HG02759 (cell line): ENCODE measurements around the gene KLC1.

Experiments
- ATAC-seq: cut with Tn5 transposase; IDR thresholded peaks from one replicate; pipeline ENCODE4 v1.9.1; 2021; ENCODE audit warnings: mild to moderate bottlenecking, moderate library complexity; ENCODE audit not compliant: unreplicated experiment

Gene KLC1

GRCh38 chr14:103656031-103656755 is 27.2 kb downstream of the KLC1 start:
- ATAC-seq, result no peak

GRCh38 chr14:103656756-103657133 is 27.7 kb downstream of the KLC1 start:
- ATAC-seq, result no peak

- ATAC-seq, result no peak
Observed at GRCh38 chr14:103657471-103657870, 28.5 kb downstream of the KLC1 start.

- no peak for ATAC-seq
Observed at GRCh38 chr14:103659631-103660030, 30.6 kb downstream of the KLC1 start.

- ATAC-seq, result no peak
Observed at GRCh38 chr14:103662029-103662428, 33.0 kb downstream of the KLC1 start.

- ATAC-seq, result no peak
Observed at GRCh38 chr14:103662591-103662990, 33.6 kb downstream of the KLC1 start.

GRCh38 chr14:103663506-103663905 is 34.5 kb downstream of the KLC1 start:
- no peak for ATAC-seq

GRCh38 chr14:103667671-103668070 is 38.7 kb downstream of the KLC1 start:
- no peak for ATAC-seq

- no peak for ATAC-seq
Observed at GRCh38 chr14:103668117-103668516, 39.1 kb downstream of the KLC1 start.

GRCh38 chr14:103669370-103669769 is 40.4 kb downstream of the KLC1 start:
- ATAC-seq, result no peak

- no peak for ATAC-seq
Observed at GRCh38 chr14:103671911-103672310, 42.9 kb downstream of the KLC1 start.

GRCh38 chr14:103675957-103676356 is 46.9 kb downstream of the KLC1 start:
- no peak for ATAC-seq

GRCh38 chr14:103676881-103677675 is 48.1 kb downstream of the KLC1 start:
- ATAC-seq, result no peak

- peak; percentile 79 for ATAC-seq
Observed at GRCh38 chr14:103679351-103679750, 50.3 kb downstream of the KLC1 start.

- ATAC-seq, result no peak
Observed at GRCh38 chr14:103680491-103681231, 51.6 kb downstream of the KLC1 start.

GRCh38 chr14:103683139-103683538 is 54.1 kb downstream of the KLC1 start:
- no peak for ATAC-seq

GRCh38 chr14:103684471-103684870 is 55.5 kb downstream of the KLC1 start:
- ATAC-seq, result no peak

- ATAC-seq, result no peak
Observed at GRCh38 chr14:103684871-103685270, 55.9 kb downstream of the KLC1 start.

- no peak for ATAC-seq
Observed at GRCh38 chr14:103685276-103686211, 56.5 kb downstream of the KLC1 start.

GRCh38 chr14:103686831-103687485 is 57.9 kb downstream of the KLC1 start:
- no peak for ATAC-seq
